CD4-positive, alpha-beta T cell treated with Interleukin-1 beta for 1 hour (primary cell): ENCODE results near the gene PSMD6.
A peak's percentile ranks its signal among the peaks of the same experiment; 100 is the strongest.

Experiments
- DNase-seq, 2 donors: peaks; one replicate each; pipeline ENCODE4 v3.0.0-alpha.2; 2020 to 2022

PSMD6 gene

DNA sequence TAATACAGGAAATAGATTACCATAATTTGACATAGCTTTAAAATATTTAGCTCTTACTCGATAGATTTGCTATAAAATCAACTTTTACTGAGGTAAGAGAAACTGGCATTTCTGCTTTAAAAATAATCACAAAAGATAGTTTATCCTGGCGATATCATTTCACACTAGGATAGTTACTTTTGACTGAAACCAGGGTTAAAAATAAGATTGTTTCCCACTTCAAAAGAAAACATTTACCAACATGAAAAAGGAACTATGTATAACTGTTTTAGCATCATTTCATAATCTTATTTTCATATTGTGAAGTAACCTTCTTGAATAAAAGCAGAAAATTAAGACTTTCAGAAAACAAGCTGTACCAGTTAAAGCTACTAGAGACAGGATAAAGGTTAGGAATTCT, 15.3 kb downstream of the PSMD6 start:
- no peak for DNase-seq

DNA sequence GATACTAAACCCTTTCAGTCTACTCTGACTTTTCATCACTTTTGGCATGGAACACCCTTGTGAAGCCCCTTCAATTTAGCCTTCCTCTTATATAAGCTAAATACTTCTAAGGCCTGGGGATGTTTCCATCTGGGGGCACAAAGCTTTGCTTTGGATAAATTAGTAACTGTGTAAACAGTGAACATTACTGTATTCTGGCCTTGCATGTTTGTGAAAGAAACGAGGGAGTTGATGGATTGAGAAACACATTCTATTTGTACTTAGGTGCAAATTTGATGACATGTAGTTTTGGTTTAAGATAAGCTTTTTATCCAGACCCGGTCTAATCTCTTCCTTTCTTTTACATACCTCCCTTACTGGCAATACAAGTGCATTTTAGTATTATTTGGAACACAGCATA, 19.7 kb downstream of the PSMD6 start:
- DNase-seq, result no peak

DNA sequence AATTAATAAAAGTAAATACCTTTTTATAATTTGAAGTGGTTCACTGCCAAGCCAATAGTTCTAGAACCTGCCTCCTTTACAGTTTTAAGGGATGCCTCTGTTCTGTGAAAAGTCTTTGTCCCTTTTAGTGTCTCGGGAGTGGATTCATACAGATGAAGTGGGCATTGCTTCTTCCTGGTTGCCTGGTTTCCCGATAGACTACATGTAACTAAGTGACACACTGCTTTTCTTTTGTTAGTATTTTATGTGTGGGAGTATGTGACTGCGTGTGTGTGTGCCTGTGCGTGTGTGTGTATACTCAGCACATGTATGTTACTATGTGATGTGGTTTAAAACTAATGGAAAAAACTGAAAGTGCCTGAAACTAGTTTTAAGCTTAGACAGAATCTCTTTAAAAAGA, 21.1 kb downstream of the PSMD6 start:
- no peak for DNase-seq

DNA sequence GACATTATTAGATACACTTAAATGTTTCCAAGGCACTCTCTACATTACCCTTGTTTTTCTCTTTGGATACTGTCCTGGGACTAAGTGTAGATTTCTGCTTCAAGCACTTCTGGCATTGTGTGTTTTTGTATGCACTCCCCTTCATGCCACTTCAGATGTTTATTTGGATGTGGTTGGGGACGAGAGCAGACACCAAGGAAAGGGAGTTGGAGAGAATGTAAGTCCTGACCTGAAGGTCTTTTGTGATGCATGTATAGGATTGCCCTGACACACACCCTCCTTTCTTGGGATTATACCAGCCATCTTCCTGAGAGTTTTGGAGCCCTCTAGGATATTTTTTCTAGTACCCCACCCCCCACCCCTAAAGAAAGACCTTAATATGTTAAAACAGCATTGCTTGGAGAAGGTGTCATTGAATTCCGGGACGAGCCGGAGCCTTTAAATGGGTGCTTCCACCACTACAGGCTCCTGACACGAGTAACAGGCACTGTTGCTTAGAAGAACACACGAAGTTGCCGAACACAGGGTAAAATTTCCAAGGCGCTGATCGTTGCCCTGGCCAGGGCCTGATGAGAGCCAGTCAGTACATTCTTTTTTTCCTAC, 22.7 kb downstream of the PSMD6 start:
- DNase-seq, result no peak

DNA sequence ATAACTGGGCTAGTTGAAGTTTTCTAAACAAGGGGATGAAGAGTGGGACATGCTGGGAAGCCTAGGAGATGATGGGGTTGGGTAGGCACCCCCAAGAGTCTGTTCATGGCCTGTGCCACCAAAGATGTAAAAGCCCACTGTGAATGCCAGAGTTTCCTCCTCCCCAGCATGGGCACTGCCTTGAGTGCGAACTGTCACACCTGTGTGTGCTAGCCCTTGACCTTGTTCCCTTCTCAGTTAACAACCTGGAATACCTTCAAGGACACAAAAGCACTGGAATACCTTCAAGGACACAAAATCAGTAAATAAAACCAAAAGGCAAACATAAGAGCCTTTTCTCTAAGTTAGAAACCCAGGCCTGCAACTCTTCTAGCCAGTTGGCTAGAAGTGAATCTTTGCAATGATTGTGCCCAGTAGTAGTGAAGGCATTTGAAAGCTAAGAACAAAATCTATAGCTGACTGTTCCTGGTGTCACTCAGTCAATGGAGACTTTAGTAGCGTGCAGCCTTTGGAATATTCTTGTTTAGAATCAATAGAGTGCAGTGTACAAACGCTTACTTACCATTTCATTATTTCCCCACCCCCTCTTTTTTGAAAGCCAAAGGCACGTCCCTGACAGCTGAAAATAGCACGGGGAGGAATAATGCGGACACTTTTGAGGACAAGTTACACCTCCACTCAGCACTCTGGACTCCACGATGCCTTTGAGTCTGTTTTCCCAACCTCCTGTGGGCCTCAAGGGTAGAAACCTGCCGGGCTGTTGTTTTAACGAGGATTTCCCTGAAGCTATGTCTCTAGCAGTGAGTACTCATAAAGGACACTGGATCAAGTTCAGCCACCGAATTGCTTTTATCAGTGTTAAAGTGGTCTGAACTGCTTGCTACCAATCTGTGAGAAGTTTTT, 24.2 kb downstream of the PSMD6 start:
- DNase-seq, result no peak

DNA sequence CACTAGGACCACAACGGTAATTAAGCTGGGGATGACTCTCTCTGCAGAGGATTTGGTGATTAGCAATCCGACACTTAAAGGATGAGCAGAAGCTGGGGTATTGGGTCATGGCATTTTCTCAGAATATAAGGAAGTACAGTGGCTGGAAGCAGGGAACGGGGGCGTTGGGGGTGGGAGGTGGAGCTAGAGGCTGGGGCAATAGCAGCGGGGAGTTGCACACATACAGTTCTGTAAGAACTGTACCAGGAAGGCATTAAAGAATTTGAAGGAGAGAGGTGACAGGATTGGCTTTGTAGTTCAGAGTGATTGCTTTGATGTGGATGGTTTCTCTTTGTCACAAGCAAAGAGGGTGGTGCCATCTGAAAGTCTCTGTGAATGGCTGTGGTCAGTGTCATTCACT, 28.2 kb downstream of the PSMD6 start:
- DNase-seq, result no peak

DNA sequence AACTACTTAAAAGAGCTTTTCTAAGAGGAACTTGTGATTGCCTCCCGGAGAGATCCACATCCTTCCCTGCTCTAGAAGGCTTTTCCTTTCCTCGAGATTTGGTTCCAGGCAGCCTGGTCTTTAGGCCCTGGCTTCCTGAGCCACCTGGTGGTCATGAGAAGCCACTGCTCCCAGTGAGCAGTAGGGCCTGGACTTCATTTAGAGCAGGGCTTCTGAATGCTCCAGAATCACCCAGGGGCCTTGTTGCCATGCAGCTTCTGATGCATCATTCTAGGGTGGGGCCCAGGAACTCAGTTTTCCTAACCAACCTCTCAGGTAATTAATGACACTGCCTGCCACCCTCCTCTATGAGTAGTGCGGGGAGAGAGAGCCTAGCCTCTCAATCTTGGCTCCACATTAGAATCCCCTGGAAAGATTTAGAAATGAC, 29.6 kb downstream of the PSMD6 start:
- DNase-seq, result peak; percentile 64 to 70

DNA sequence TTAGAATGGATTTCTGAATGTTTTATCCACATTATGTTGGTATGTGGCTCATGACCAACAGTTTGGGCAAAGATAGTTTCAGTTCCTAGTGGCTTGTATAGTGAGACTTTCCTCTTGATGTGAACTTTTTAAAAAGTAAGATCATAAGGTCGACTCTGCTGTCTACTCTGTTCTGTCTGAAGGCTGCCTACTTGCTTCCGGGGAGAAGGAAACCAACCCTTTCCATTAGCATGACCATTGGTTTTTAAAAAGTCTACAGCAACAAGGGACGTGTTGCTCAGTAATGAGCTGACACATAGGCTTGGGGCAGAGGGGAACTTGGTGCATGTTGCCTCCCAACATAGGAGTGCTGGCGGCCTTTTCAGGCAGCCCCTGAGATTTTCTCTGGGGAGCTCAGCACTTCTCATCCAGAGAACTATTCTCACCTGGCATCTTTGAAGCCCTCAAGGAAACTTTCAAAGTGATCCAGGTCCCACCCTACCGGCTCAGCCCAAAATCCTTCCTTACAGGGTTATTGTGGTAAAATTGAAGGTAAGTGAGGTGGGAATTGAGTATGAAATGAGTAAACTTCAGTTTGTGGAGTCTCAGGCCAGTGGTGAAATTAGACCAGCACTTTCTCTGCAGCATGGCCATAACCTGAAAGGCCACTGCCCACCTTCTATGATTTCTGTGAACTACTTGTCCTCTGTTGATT, 30.6 kb downstream of the PSMD6 start:
- DNase-seq, result no peak

DNA sequence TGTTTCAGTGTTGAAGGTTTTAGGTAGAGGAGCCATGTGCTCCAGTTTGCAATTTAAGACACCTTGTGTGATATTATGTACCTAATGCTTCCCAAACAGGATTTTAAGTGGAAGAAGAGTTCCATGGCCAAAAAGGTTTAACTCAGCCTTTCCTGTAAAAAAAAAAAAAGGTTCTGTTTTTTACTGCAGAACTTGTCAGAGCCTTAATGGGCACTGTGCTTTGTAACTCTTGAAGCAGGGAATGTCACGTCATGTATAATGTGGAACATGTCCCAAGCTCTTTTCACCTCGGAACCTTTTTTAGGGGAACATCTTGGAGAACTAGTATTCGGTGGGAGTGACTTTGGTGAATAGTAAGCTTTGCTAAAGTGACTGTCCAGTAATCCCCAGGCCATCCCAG, 31.6 kb downstream of the PSMD6 start:
- no peak for DNase-seq

DNA sequence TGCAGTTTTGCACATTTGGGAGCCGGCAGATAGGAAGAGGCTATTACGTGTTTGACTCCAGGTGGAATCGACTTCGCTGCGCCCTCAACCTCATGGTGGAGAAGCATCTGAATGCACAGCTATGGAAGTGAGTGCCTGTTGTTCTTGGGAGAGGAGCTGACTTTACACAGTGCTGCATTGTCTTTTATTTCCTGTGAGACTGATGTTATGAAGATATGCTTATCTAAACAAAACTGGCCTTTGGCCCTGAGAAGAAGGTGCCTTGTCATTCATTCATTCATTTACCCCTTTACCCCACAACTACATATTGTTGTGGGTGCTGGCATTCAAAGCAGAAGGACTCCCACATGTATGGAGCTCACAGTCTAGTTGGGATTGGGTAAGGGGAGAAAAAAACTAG, 32.6 kb downstream of the PSMD6 start:
- no peak for DNase-seq

DNA sequence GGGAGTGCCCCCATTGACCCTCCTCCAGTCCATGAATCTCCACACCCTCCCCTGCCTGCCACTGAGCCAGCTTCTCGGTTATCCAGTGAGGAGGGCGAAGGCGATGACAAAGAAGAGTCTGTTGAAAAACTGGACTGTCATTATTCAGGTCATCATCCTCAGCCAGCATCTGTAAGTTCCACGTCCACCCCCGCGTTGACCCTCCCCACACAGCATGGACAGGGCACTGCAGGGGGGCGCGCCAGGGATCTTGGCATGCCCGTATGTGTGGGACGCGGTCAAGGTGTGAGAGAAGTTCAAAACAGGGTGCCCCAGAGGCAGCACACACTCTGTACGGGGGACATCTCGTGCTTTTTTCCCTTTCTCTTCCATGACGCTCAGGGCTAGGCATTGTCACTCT, 33.1 kb downstream of the PSMD6 start:
- DNase-seq, result no peak

DNA sequence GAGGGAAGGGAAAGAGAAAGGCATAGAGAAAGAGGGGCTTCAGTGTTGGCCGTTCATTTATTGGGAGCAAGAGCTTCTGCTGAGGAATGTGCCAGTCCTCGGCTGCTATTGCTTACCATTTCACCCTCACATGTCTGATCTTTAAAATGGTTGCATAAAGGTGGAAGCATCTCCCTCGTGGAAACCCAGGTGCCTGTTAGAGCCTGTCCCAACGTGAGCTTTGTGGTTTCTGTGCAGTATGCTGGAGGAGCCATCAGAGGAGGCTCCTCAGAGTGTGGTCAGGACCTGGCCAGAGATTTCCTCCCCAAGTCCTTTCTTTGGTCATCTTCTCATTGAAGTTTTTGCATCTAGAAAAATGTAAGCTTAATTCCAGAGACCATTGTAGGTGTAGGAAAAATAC, 34.4 kb downstream of the PSMD6 start:
- DNase-seq, result no peak

DNA sequence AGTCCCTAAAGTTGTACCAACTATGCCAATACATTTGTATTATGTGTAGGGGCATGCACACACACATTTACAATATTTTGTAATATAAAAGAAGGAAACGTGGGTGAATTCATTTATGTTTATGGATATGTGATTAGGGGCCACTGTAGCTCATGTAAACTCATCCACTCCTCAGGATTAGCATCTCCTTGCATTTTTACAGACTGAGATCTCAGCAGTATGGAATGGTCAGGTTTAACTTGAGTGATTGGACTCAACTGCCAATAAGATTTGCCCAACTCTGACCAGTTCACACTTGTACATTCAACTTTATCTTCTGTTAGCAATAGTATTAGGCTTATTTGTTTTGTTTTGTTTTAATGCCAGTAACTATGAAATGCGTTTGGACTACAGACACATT, 36.5 kb downstream of the PSMD6 start:
- no peak for DNase-seq

DNA sequence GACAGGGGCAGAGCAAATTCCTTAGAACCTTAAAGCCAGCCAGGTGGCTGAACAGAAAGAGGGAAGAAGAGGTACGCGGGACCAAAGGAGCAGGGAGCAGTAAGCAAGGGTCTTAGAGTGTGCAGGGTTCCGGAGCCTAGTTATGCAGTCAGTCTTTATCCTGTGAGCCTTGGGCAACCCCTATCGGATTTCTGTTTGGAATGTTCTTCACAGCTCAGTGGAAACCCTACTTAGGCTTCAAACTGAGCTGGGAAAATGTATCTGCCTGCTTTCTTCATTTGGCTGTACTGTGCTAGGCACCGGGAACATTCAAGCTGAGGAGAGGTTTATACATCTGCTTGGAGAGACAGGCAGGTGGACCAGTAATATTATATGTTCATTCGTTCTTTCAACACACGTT, 37.1 kb downstream of the PSMD6 start:
- no peak for DNase-seq

DNA sequence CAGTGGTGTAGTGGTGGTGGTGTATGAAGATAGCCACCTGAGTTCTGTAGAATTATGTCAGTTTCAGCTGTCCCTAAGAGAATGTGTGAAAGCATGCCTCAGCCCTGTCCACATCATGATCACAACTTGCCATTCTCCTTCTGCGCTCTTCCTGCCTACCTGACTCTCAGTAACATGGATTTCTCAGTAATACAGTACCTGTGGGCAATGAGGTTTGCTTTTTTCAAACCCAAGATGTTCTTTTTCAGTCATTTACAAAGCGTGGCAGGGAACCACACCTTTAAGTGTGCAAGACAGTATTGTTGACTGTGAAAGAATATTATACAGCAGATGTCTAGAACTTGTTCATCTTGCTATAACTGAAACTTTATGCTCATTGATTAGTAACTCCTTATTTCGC, 38.9 kb downstream of the PSMD6 start:
- no peak for DNase-seq

DNA sequence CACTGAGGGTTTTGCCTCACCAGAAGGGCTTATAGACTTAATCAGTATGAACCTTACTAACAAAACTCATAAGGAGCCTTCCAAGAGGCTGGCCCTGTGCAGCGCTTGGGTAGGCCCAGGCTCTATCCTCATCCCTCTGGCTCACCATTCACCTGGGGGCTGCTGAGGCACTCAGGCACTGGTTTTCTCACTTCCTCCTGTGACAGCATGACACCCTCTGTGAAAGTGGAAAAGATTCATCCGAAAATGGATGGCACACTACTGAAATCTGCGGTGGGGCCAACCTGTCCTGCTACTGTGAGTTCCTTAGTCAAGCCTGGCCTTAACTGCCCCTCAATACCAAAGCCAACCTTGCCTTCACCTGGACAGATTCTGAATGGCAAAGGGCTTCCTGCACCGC, 41.3 kb downstream of the PSMD6 start:
- no peak for DNase-seq

DNA sequence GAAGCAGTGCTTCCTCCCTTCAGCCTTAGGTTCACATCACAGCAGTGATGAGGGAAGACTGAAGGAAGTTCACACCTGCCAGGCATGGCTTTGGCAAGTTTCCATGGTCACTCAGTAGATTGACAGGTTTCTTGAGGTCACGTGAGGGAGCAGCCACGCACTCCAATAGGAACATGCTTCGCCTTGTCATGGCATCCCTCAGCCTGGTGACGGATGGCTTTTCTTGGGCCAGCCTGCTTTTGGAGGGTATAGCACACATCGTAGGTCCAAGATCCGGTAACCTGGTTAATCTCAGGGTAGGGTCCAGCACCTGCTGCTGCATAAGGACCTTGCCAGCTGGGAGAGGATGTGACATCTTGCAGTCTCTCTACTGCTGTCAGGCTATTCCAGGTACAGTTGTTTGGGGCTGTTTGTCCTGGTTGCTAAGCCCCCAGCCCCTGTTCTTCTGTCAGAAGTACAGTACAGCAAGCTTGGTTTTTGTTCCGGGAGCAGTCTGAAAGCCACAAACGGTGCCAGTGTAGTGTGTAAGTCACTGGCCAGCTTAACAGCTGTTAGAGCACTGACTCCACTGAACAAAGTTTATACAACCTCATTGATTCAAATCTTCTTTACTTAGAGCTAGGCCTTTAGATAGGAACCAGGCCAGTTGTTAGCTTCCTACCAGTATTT, 42.3 kb downstream of the PSMD6 start:
- DNase-seq, result no peak

DNA sequence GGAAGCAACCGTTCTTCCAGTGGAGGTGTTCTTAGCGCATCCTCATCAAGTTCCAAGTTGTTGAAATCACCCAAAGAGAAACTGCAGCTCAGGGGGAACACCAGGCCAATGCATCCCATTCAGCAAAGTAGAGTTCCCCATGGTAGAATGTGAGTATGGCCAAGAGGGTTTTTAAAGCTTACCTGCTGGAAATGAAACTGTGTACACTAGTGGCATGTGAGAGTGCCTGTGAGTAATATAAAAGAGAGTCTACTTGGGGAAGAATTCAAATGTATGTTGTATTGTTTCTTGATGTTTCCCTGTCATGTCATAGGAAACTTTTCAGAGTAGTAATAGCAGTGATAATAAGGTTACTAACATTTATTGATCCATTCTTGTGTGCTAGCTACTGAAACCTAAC, 43.3 kb downstream of the PSMD6 start:
- no peak for DNase-seq

DNA sequence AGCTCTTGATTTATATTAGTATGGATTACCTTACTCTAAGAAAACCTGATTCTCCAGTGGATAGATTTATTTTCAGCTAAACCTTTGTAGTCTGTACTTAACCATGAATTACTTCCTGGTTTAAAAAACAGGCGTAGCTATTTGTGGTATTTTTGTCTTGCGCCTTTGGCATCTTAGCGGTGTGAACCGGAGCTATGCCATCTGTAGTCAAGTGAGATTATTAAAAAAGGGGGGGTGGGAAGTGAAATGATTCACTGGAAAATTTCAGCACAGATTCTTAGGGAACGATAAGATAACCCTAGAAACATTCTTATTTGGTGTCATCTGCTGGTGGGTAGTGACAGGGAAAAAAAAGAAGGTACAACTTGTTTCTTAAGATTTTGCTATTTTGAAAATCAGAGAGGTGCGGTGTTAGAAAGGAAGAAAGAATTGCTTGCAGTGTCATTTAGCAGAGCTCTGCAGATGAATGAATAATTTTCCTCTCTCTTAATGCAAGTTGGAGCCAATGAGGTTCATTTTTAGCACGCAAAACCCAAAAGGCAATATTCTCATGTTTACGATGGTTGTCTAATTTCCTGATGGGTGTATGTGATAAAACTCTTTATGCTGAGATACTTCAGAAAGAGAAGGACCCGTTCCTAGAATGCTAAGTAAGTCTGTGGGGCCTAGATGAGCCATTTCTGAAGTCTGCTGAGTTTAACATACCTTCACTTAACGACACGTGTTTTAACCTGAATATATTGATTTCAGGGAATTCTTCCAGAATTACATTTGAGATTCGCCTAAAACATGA, 44.0 kb downstream of the PSMD6 start:
- peak; percentile 39 to 65 for DNase-seq

DNA sequence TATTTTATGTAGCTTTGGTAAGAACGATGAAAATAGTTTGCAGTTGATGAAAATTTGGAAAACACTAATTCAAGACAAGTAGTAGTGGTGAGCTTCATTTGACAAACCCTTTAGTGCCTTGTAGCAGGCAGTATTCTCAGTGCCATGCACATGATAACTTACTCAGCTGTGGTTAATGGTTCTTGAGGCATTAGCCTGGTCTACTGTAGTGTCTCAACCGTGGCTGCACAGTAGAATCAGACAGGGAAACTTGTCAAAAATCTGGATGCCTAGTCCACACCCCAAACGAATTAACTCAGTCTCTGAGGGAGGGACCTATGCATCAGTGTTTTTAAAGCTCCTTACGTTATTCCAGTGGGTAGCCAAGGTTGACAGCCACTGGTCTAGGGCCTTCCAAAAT, 45.4 kb downstream of the PSMD6 start:
- no peak for DNase-seq

DNA sequence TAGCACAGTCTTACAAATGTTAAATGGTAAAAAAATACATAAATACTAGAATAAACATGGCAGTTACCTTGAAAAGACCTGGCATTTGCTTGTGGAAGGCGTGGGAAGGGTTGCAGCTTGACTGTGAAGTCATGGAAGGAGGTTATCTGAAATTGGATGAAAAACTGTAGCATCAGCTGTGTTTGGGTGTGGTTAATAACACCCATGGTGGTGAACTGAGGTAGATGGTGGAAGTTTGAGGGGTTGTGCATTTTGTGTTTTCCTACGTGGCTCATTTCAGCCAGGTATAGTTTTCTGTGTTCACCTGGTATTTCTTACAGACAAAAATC, 46.5 kb downstream of the PSMD6 start:
- no peak for DNase-seq

DNA sequence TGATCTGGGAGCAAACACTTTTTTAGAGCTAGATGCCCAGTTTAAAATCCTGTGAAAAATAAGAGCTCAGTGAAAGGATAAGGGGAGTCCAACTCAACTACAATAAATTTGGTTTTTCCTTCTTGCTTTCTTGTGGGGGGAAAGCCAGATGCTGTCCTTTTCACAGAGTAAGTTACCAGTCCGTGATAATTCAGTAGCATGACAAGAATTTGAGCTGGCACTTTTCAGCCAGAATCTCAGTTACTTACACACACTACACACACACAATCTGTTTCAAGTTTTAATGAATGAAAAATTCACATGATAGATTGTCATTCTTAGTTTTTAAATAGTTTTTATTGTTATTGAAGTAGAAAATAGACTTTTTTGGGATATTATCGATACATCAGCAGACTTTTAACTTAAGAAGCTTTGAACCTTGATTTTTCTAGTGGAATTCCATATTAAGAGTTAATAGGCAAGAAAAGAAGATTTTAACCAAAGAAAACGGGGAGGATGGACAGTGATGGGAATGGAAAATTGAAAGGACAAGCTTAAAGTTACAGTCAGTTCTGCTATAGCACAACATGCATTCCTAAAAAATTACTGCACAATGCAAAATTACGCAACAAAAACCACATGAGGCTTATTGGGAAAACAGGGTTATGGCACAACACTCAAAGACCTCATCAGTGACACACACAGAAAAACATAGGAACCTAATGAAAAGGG, 47.0 kb downstream of the PSMD6 start:
- DNase-seq, result no peak
